Endothelial cell of umbilical vein (primary cell): ENCODE data around the gene PLCG2. TPM values are rescaled to one million over a fixed set of nuclear protein-coding genes. Genes with fewer than 3 reads are reported as not detected.

ENCODE experiments used
- BruUV-seq: library from RNA; stranded (reverse); fragments of 400-500 nt; replicated peaks from 2 replicates; lab custom pipeline; 2021; lab: Mats Ljungman, UMichigan
- CTCF ChIA-PET: fragments of 300-600, 350-600 bp; sonication (Branson Sonifier 250); formaldehyde crosslinking; loops from one replicate; lab custom pipeline; 2021; ENCODE audit warnings: antibody characterized with exemption, inconsistent platforms; lab: Charles Lee
- POLR2A ChIA-PET: fragments of 300-600, 350-600 bp; sonication (Branson Sonifier 250); formaldehyde crosslinking; loops from one replicate; lab custom pipeline; 2021; ENCODE audit warnings: antibody characterized with exemption, inconsistent platforms; lab: Charles Lee
- DNase-seq: peaks from one replicate; pipeline ENCODE4 v3.0.0-alpha.2; 2011; ENCODE audit warnings: low read depth, low spot score
- FAIRE-seq: peaks from 2 replicates; lab custom pipeline; 2011; peaks lifted over from hg19 to GRCh38; lab: Jason Lieb, UNC
- H2AFZ ChIP-seq: 2 replicates; pipeline ENCODE4 v1.6.0; 2012; ENCODE audit warnings: low read depth, low read length, control low read depth, inconsistent platforms
- H3K27ac ChIP-seq: 2 replicates; pipeline ENCODE4 v1.5.1; 2011; ENCODE audit warnings: low read depth, mild to moderate bottlenecking, control low read depth, low read length, moderate library complexity; ENCODE audit not compliant: insufficient read depth
- H3K27me3 ChIP-seq, 2 experiments: 2 replicates each; pipeline versions ENCODE4 v1.6.0 to v1.6.1; 2011; ENCODE audit warnings: low read length in 2 of 2, mixed read lengths in 1 of 2; ENCODE audit not compliant: control insufficient read depth in 2 of 2, insufficient read depth in 2 of 2
- H3K36me3 ChIP-seq, 2 experiments: 2 replicates in 1 of 2; 3 replicates in 1 of 2; pipeline ENCODE4 v1.5.1; 2011; ENCODE audit warnings: low read length in 2 of 2, mild to moderate bottlenecking in 1 of 2, moderate library complexity in 1 of 2; ENCODE audit not compliant: control insufficient read depth in 2 of 2, insufficient read depth in 2 of 2; ENCODE audit errors: extremely low read depth in 1 of 2
- H3K4me1 ChIP-seq: 3 replicates; pipeline ENCODE4 v1.5.1; 2011; ENCODE audit warnings: mild to moderate bottlenecking, low read length; ENCODE audit not compliant: control insufficient read depth, insufficient read depth; ENCODE audit errors: extremely low read depth
- H3K4me2 ChIP-seq: 2 replicates; pipeline ENCODE4 v1.6.1; 2011; ENCODE audit warnings: low read length, control low read depth, mixed read lengths; ENCODE audit not compliant: insufficient read depth
- H3K4me3 ChIP-seq, 3 experiments: fragments of 200-600 bp in 1 of 3; sonication (generic), shearing (Covaris generic) in 1 of 3; replicated peaks in 1 of 3; 2 replicates each; pipeline ENCODE4 v1.5.1; 2011 to 2016; ENCODE audit warnings: control low read depth in 3 of 3, low read length in 3 of 3, mild to moderate bottlenecking in 2 of 3, inconsistent platforms in 1 of 3, low read depth in 1 of 3, moderate library complexity in 1 of 3; ENCODE audit not compliant: insufficient read depth in 1 of 3
- H3K79me2 ChIP-seq: 2 replicates; pipeline ENCODE4 v1.6.0; 2012; ENCODE audit warnings: low read length, inconsistent platforms; ENCODE audit not compliant: control insufficient read depth, insufficient read depth
- H3K9ac ChIP-seq: replicated peaks from 2 replicates; pipeline ENCODE3; 2011; ENCODE audit warnings: low read length, control low read depth; ENCODE audit not compliant: insufficient read depth; ENCODE audit errors: extremely low read depth
- H3K9me1 ChIP-seq: replicated peaks from 3 replicates; pipeline ENCODE4 v1.6.0; 2011; ENCODE audit warnings: mild to moderate bottlenecking, low read length; ENCODE audit not compliant: control insufficient read depth, insufficient read depth; ENCODE audit errors: extremely low read depth
- H3K9me3 ChIP-seq: replicated peaks from 2 replicates; pipeline ENCODE4 v1.5.1; 2012; ENCODE audit warnings: low read length, inconsistent platforms; ENCODE audit not compliant: control insufficient read depth, insufficient read depth
- H4K20me1 ChIP-seq: replicated peaks from 2 replicates; pipeline ENCODE3; 2011; ENCODE audit warnings: mild to moderate bottlenecking, low read length; ENCODE audit not compliant: control insufficient read depth, insufficient read depth; ENCODE audit errors: extremely low read depth
- CTCF ChIP-seq, 2 donors: IDR thresholded peaks; 1 replicate in 1 of 2; 2 replicates in 1 of 2; pipeline ENCODE4 v1.5.1; 2011; ENCODE audit warnings: low read length in 2 of 2, mild to moderate bottlenecking in 2 of 2, moderate library complexity in 2 of 2, control low read depth in 1 of 2, inconsistent platforms in 1 of 2, low read depth in 1 of 2; ENCODE audit not compliant: insufficient read depth in 1 of 2; ENCODE audit errors: extremely low read depth in 1 of 2
- EZH2 ChIP-seq: IDR thresholded peaks from 2 replicates; pipeline ENCODE4 v1.6.1; 2012; ENCODE audit warnings: borderline replicate concordance, low read depth, mild to moderate bottlenecking, moderate library complexity, low read length, inconsistent platforms; ENCODE audit not compliant: severe bottlenecking
- FOS ChIP-seq: IDR thresholded peaks from 2 replicates; pipeline ENCODE4 v1.6.1; 2011; ENCODE audit warnings: mild to moderate bottlenecking, low read length, moderate library complexity, borderline replicate concordance; ENCODE audit not compliant: insufficient read depth
- GATA2 ChIP-seq: IDR thresholded peaks from 2 replicates; pipeline ENCODE4 v1.7.0; 2011; ENCODE audit warnings: low read depth, mild to moderate bottlenecking, moderate library complexity, mixed read lengths, low read length; ENCODE audit not compliant: insufficient read length, insufficient read depth
- JUN ChIP-seq: IDR thresholded peaks from 2 replicates; pipeline ENCODE4 v1.6.1; 2011; ENCODE audit warnings: borderline replicate concordance, low read depth; ENCODE audit not compliant: insufficient read length, insufficient read depth
- MYC ChIP-seq: IDR thresholded peaks from one replicate; pipeline ENCODE4 v1.6.1; 2011; ENCODE audit warnings: mild to moderate bottlenecking, low read depth, low read length
- POLR2A ChIP-seq: IDR thresholded peaks from 2 replicates; pipeline ENCODE4 v1.6.1; 2012; ENCODE audit warnings: low read depth, mild to moderate bottlenecking, control low read depth, low read length
- POLR2AphosphoS5 ChIP-seq: IDR thresholded peaks from 2 replicates; pipeline ENCODE4 v1.6.1; 2012; ENCODE audit warnings: low read depth, mild to moderate bottlenecking, control low read depth, low read length, moderate library complexity; ENCODE audit not compliant: insufficient read depth
- dilution Hi-C: fragments of 300-500 bp; cut with MboI; formaldehyde crosslinking; loops from one replicate; pipeline ENCODE4 v1.15.0; 2019; ENCODE audit warnings: low sequenced_read_pairs; ENCODE audit not compliant: extremely low pct_ligation_motif_present
- intact Hi-C: fragments of 100-400 bp; cut with micrococcal nuclease; formaldehyde crosslinking; loops from one replicate; pipeline ENCODE4 v1.10.0; 2022
- polyA plus RNA-seq, 4 experiments: library from polyadenylated mRNA; depleted of rRNA in 3 of 4; stranded (reverse) in 3 of 4; unstranded in 1 of 4; fragments of >200 nt; gene quantifications; 2 replicates each; pipeline versions ENCODE4 v1.2.1 to v1.2.3, GENCODE V29; 2011 to 2012; ENCODE audit warnings: missing spikeins in 1 of 4
- total RNA-seq: library from RNA; stranded (reverse); gene quantifications from 2 replicates; pipeline ENCODE4 v1.2.3, GENCODE V29; 2021
- TF ChIP-seq, protein P1 (sequence below): IDR thresholded peaks from 2 replicates; pipeline ENCODE4 v1.6.1; 2011; ENCODE audit not compliant: insufficient read depth, insufficient read length

Gene PLCG2
- total and polyA plus RNA-seq, 2 donors (not counting 3 experiments of a cell fraction or from before 2014, with no cell fraction given) = 10.8 to 13.6 TPM

DNA sequence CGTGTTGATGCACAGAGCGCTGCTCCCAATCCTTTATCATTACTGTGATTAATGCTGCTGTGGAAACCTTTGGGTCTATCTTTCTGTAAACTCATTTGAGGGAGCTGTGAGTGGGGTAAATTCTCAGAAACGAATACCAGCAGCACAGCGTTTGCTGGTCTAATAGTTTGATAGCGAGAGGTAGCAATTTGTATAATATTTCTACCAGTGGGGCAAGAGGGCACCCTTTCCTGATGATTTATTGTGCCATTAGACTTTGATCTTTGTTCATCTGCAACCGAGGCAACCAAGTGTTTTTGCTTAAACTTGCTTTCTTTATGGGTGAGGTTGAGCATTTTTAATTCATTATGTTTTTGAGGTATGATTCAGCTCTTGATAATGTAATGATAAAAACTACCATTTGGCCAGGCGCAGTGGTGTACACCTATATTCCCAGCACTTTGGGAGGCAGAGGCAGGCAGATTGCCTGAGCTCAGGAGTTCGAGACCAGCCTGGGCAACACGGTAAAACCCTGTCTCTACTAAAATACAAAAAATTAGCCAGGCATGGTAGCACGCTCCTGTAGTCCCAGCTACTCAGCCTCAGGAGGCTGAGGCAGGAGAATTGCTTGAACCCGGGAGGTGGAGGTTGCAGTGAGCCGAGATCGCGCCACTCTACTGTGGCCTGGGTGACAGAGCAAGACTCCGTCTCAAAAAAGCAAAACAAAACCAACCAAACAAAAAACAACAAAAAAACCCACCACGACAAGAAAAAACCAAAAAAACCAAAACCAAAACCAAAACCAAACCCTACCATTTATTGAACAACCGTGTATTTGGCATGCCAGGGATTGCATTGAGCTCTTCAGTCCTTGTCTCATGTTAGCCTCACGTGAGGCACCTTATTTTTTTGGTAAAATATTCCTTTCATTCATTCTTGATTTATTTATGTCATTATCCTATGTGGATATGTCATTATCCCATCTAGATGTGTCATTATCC is 81.5 kb downstream of the PLCG2 start:
- no TSS peak for BruUV-seq
- POLR2A ChIA-PET = interaction anchor here (0.7 kb wide), 1 partner anchor 195 kb away, joined by 3 read pairs; no protein-coding TSS in a partner anchor
- TF ChIP-seq FOS = no peak
- TF ChIP-seq JUN = no peak
- TF ChIP-seq POLR2A = no peak
- no peak for TF ChIP-seq GATA2
- TF ChIP-seq MYC = no peak
- TF ChIP-seq, protein P1, sequence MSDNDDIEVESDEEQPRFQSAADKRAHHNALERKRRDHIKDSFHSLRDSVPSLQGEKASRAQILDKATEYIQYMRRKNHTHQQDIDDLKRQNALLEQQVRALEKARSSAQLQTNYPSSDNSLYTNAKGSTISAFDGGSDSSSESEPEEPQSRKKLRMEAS = no peak
- no peak for TF ChIP-seq EZH2
- no peak for TF ChIP-seq POLR2AphosphoS5
- no peak for TF ChIP-seq CTCF (IDR thresholded peaks at IDR 0.05; ENCODE audit: extremely low read depth in 1 of 2, insufficient read depth in 1 of 2, low read depth in 1 of 2, low read length in 2 of 2)
- no peak for FAIRE-seq
- no peak for DNase-seq
- dilution Hi-C loops (no loop called here), intact Hi-C loops (no loop called here)
- Histone ChIP-seq H3K9me1 (no peaks in the 10 kb centered on the region), H4K20me1 (no peaks in the 10 kb centered on the region), H3K9me3 (no peaks in the 10 kb centered on the region), H3K4me3 (no peak overlapping the region), H3K27me3 (no peaks in the 10 kb centered on the region), H3K4me2 (no peak overlapping the region), H3K9ac (no peak overlapping the region), H3K36me3 (no peaks in the 10 kb centered on the region), H3K4me1 (peaks cover 13% of the 10 kb centered on the region), H3K79me2 (no peaks in the 10 kb centered on the region), H2AFZ (no peak overlapping the region), H3K27ac (no peak overlapping the region)
- CTCF ChIA-PET = interaction anchor here (0.7 to 5.6 kb wide), 4 partner anchors 9 to 55 kb away, joined by 3 to 46 read pairs (median 3); no protein-coding TSS in a partner anchor
